HEK293T (cell line): ENCODE data around the gene WNT7A.

Experiments used
- CTCF ChIA-PET: fragments of 350-600 bp; formaldehyde crosslinking; extraction: SDS; loops from one replicate; lab custom pipeline; 2021; ENCODE audit warnings: antibody characterized with exemption, inconsistent platforms; lab: Yijun Ruan, JAX
- POLR2A ChIA-PET: fragments of 350-600 bp; formaldehyde crosslinking; extraction: SDS; loops from one replicate; lab custom pipeline; 2020; ENCODE audit warnings: antibody characterized with exemption, inconsistent platforms; lab: Yijun Ruan, JAX
- DNase-seq: peaks from one replicate; pipeline ENCODE4 v3.0.0; 2012; ENCODE audit warnings: mixed read lengths; ENCODE audit errors: extremely low spot score
- ARNT ChIP-seq: fragments of 450-650 bp; IDR thresholded peaks from 2 replicates; pipeline ENCODE4 v1.6.1; 2017; ENCODE audit warnings: mild to moderate bottlenecking
- BHLHE40 ChIP-seq: fragments of 450-650 bp; IDR thresholded peaks from 2 replicates; pipeline ENCODE4 v1.6.1; 2016; ENCODE audit warnings: mild to moderate bottlenecking, moderate library complexity, borderline replicate concordance
- CTBP1 ChIP-seq: fragments of 450-650 bp; IDR thresholded peaks from 2 replicates; pipeline ENCODE4 v1.6.1; 2016; ENCODE audit warnings: borderline replicate concordance
- ELF4 ChIP-seq: fragments of 450-650 bp; IDR thresholded peaks from 2 replicates; pipeline ENCODE4 v1.6.1; 2017; ENCODE audit warnings: antibody characterized with exemption
- FOXA1 ChIP-seq: fragments of 450-650 bp; IDR thresholded peaks from 2 replicates; pipeline ENCODE4 v1.6.1; 2016; ENCODE audit warnings: mild to moderate bottlenecking
- FOXK2 ChIP-seq: fragments of 450-650 bp; IDR thresholded peaks from 2 replicates; pipeline ENCODE4 v1.6.1; 2016; ENCODE audit warnings: mild to moderate bottlenecking
- FOXM1 ChIP-seq: fragments of 450-650 bp; IDR thresholded peaks from 2 replicates; pipeline ENCODE4 v1.6.1; 2017; ENCODE audit warnings: mild to moderate bottlenecking, borderline replicate concordance
- HDGF ChIP-seq: fragments of 450-650 bp; IDR thresholded peaks from 2 replicates; pipeline ENCODE4 v1.6.1; 2017; ENCODE audit warnings: antibody characterized with exemption, borderline replicate concordance
- L3MBTL2 ChIP-seq: fragments of 450-650 bp; conservative IDR thresholded peaks from 2 replicates; pipeline ENCODE4 v1.6.1; 2016; ENCODE audit warnings: mild to moderate bottlenecking
- LEF1 ChIP-seq: fragments of 450-650 bp; IDR thresholded peaks from 2 replicates; pipeline ENCODE4 v1.6.1; 2017; ENCODE audit warnings: mild to moderate bottlenecking, borderline replicate concordance
- NFRKB ChIP-seq: fragments of 450-650 bp; IDR thresholded peaks from 2 replicates; pipeline ENCODE4 v1.6.1; 2016; ENCODE audit warnings: mild to moderate bottlenecking, moderate library complexity
- SP1 ChIP-seq: fragments of 450-650 bp; IDR thresholded peaks from 2 replicates; pipeline ENCODE4 v1.6.1; 2017
- SUZ12 ChIP-seq: fragments of 450-650 bp; IDR thresholded peaks from 2 replicates; pipeline ENCODE4 v1.6.1; 2016; ENCODE audit warnings: mild to moderate bottlenecking
- TARDBP ChIP-seq: fragments of 450-650 bp; IDR thresholded peaks from 2 replicates; pipeline ENCODE4 v1.6.1; 2016
- ZNF384 ChIP-seq: fragments of 450-650 bp; IDR thresholded peaks from 2 replicates; pipeline ENCODE4 v1.6.1; 2016
- TF ChIP-seq, protein P1 (sequence below): fragments of 450-650 bp; IDR thresholded peaks from 2 replicates; pipeline ENCODE4 v1.6.1; 2016

WNT7A gene

DNA sequence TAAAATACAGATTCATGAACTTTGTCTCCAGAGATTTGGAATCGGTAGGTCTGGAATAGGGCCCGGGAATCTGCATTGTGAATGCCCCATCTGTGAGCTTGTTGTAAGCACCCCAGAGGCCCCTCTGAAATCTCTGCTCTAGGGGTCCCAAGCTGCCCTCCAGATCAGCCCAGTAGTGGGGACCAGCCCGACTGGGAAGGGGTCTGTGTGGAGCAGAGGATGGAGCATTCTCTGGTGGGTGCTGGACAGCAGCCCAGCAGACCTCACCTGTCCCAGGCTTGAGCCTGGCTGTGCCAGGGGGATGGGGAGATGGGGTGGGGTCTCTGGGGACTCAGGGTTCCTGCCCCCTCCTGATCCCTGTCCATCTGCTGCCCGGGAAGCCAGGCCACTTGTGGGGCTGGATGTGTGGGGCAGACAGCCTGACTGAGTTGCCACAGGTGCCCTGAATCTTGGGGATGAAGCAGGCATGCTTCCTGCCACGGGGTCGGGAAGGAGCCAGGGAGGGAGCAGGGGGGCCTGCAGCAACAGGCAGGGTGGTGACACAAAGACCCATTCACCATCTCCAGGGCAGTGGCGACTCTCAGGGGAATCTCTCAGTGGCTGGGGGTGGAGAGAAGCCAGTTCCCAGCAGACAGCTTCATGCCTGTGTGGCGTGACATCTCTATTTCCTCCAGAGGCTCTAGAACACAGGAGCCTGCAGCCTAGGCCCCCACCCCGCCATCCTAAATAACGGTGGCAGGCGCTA is 99.3 kb downstream of the WNT7A start:
- TF ChIP-seq ARNT (no peak), CTBP1 (no peak), TARDBP (no peak), BHLHE40 (no peak), SUZ12 (no peak), L3MBTL2 (no peak), FOXK2 (no peak), HDGF (no peak), FOXA1 (no peak)
- TF ChIP-seq, protein P1, sequence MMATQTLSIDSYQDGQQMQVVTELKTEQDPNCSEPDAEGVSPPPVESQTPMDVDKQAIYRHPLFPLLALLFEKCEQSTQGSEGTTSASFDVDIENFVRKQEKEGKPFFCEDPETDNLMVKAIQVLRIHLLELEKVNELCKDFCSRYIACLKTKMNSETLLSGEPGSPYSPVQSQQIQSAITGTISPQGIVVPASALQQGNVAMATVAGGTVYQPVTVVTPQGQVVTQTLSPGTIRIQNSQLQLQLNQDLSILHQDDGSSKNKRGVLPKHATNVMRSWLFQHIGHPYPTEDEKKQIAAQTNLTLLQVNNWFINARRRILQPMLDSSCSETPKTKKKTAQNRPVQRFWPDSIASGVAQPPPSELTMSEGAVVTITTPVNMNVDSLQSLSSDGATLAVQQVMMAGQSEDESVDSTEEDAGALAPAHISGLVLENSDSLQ: no peak
- POLR2A ChIA-PET: no interaction called here
- no peak for DNase-seq
- CTCF ChIA-PET: no interaction called here

DNA sequence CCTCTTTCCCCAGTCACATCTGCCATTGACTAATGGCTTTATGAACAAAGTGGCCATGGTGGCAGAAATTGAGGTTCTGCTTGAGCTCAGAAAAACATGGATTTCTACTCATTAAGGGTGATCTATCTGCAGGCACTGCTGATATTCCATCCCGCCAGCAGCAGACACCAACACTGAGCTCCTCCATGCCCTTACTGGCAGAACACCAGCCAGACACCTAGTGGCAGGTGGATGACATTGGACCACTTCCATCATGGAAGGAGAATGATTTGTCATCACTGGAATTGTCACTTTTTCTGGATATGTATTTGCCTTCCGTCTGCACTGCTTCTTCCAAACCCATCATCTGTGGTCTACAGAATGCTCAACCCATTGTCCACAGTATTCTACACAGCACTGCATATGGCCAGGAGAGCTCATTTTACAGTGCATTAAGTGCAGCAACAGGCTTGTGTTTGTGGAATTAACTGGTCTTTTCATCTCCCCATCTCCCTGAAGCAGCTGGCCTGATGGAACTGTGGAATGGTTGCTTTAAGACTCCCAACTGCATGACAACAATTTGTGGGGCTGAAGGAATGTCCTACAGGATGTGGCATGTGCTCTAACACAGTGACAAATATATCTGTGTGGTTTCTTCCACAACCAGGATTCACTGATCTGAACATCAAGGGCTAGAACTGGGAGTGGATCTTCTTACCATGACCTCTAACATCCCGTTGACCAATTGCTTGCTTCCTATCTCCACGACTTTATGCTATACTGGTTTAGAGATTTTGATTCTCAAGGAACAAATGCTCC is 103.4 kb downstream of the WNT7A start:
- ChIA-PET POLR2A (no interaction called here), CTCF (no interaction called here)
- TF ChIP-seq BHLHE40: no peak
- TF ChIP-seq ELF4: no peak
- TF ChIP-seq CTBP1: no peak
- TF ChIP-seq SUZ12: no peak
- TF ChIP-seq TARDBP: no peak
- TF ChIP-seq L3MBTL2: no peak
- no peak for TF ChIP-seq NFRKB
- no peak for TF ChIP-seq HDGF
- no peak for DNase-seq

DNA sequence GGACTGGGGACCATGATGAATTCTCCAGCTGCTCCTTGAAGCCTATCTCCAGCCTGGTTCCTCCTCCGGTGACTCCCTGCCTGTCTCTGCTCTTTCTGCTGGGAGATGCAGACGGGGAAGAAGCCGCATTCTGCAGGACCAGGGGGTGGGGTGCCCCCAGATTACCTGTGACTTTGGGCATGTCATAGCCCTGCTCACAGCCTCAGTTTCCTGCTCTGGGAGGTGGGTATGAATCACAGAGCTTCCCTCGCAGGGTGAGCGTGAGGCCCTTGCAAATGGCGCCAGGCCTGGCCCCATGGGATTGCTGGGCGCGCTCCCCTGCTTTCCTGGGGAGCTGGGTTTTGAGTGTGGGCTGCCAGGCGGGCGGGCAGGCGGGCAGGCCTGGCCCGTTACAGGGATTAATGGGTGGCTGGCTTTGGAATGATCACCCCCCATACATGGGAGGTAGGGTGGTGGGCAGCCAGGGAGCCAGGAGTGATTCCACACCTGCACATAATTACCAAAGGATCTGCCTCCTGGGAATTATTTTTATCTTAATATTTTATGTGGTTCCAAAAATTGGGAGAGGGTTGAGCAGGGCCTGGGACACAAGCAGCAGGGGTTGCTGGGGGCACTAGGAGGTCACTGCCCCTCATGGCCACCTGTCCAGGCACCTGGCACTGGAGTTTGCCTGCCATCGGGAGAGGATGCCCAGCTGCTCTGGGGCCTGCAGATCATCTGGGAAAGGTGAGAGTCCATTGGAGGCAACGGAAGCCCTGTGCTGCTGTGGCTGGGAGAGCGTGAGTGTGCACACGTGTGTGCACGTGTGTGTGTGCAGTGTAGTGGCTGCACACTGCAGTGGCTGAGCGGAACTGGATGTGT is 106.8 kb downstream of the WNT7A start:
- DNase-seq: no peak
- ChIA-PET CTCF (no interaction called here), POLR2A (no interaction called here)
- no peak for TF ChIP-seq FOXA1
- TF ChIP-seq NFRKB: no peak
- no peak for TF ChIP-seq TARDBP

DNA sequence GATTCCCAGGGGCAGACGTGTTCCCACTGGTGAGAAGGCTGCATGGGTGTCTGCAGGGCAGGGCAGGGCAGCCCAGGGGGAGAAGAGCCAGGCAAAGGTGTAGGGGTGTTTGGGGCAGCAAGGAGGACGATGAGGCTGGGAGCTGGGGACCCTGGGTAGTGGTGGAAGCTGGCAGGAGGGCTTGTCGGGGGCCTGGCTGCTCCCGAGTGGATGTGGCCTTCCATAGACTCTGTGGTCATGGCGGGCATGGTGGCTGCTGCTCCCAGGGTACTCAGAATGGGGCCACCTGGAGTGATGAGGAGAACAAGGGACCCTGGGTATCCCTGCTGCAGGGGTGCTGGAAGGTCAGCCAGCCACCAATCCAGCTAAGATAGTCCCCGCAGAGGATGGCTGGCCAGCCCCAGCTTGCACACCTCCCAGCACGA is 107.5 kb downstream of the WNT7A start:
- CTCF ChIA-PET: no interaction called here
- POLR2A ChIA-PET: no interaction called here
- DNase-seq: no peak
- TF ChIP-seq ELF4: no peak
- no peak for TF ChIP-seq BHLHE40
- TF ChIP-seq FOXK2: no peak
- TF ChIP-seq SP1: no peak
- TF ChIP-seq NFRKB: no peak

DNA sequence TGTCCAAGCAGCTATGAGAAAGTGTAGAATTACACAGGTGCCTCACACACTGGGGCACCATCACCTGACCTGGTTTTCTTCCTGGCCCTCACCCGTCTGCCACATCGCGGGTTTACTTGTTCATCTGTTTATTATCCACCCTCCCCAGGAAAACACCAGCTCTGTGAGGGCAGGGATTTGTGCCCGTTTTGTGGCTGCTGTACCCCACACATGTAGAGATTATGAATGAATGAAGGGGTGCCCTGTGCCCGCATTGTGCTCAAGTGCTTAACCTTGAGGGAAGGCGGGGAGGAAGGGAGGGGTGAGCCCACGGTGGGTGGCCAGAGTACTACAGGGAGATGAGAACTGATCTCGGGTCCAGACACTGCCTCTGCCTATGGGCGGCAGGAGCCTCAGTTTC is 108.4 kb downstream of the WNT7A start:
- no peak for TF ChIP-seq TARDBP
- TF ChIP-seq FOXA1: no peak
- TF ChIP-seq BHLHE40: no peak
- TF ChIP-seq CTBP1: no peak
- TF ChIP-seq LEF1: no peak
- no peak for TF ChIP-seq FOXM1
- no peak for TF ChIP-seq SUZ12
- no peak for TF ChIP-seq NFRKB
- no peak for TF ChIP-seq SP1
- no peak for TF ChIP-seq HDGF
- TF ChIP-seq ZNF384: no peak
- no peak for TF ChIP-seq FOXK2
- TF ChIP-seq L3MBTL2: no peak
- TF ChIP-seq, protein P1: no peak
- TF ChIP-seq ARNT: no peak
- TF ChIP-seq ELF4: no peak
- ChIA-PET CTCF (no interaction called here), POLR2A (no interaction called here)
- no peak for DNase-seq

DNA sequence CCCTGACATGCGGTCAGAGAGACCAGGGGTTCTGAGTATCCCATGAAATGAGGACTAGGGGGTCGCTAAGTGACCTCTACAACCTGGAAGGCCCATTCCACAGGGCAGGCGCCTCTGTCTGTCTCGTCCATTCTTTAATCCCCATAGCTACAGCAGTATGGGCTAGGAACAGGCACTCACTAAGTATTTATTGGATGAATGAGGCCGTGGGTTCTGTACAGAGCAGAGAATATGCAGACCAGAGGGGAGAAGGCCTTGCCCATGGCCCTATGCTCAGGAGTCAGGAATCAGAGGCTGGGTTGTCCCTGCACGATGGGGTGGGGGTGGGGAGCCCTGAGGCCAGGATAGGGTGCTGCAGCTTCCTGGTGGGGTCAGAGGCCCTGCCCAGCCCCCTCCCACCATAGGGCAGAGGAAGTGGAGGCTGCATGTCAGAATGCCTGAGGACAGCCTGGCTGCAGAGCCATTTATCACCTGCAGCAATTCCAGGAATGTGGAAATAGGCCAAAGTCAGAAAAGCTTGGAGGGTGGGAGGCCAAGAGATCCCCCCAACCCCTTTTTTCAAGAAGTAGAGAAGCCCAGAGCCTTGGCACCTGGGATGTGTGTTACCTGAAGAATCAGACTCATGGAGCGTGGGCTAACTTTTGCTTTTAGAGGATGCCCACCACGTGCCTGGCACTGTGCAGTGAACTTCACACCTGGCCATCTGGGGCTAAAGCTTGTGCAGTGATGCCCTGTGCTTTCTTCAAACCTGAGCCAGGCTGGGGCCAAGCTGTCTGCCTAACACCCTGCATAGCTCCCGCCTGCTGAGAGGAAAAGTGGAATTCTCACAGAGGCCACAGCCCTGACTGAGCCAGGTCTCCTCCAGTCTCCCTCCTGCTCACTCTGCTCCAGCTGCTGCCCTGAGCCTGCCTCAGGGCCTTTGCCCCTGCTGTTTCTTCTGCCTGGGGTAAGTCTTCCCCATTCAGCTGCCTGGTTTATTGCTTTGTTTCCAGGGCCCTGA is 109.4 kb downstream of the WNT7A start:
- TF ChIP-seq BHLHE40 (no peak), SP1 (no peak), SUZ12 (no peak), TARDBP (no peak), ELF4 (no peak), NFRKB (no peak), ZNF384 (no peak), FOXA1 (no peak), L3MBTL2 (no peak), ARNT (no peak), LEF1 (no peak), FOXM1 (no peak), CTBP1 (no peak), FOXK2 (no peak)
- TF ChIP-seq, protein P1: no peak
- POLR2A ChIA-PET: no interaction called here
- no peak for DNase-seq
- CTCF ChIA-PET: no interaction called here
